SH-SY5Y (cell line): ENCODE measurements around the gene CFL1.

ENCODE experiments used
- GATA2 ChIP-seq: IDR thresholded peaks from 2 replicates; pipeline ENCODE4 v1.6.1; 2011; ENCODE audit warnings: mild to moderate bottlenecking, low read depth, low read length
- GATA3 ChIP-seq: IDR thresholded peaks from 2 replicates; pipeline ENCODE4 v1.6.1; 2011; ENCODE audit warnings: low read depth, mild to moderate bottlenecking, low read length, moderate library complexity

- TF ChIP-seq GATA3: no peak
- TF ChIP-seq GATA2: no peak
These were observed 24.5 kb downstream of the CFL1 start, which contains the start of gene SNX32 for GRCh38 chr11:65833297-65834030.
